Measurements from ENCODE around the gene MPHOSPH9.
"Not testable (repeated sequence)": the region's sequence is repeated elsewhere in the genome, so short reads cannot be mapped to it uniquely, and the experiment has no call there.

MPHOSPH9 gene

GRCh38 chr12:123253641-123254459 lies 20.9 kb upstream of the MPHOSPH9 start:
- DNase-seq = no peak

- DNase-seq = not testable (repeated sequence)
Measured at GRCh38 chr12:123252365-123252764, 19.4 kb upstream of the MPHOSPH9 start.

- no peak for DNase-seq
Measured at GRCh38 chr12:123251403-123252076, 18.6 kb upstream of the MPHOSPH9 start.

GRCh38 chr12:123250471-123251383 lies 17.8 kb upstream of the MPHOSPH9 start:
- DNase-seq = peak; percentile 54 to 78

GRCh38 chr12:123248996-123249741 lies 16.2 kb upstream of the MPHOSPH9 start:
- DNase-seq = not testable (repeated sequence)

- not testable (repeated sequence) for DNase-seq
Measured at GRCh38 chr12:123248129-123248528, 15.2 kb upstream of the MPHOSPH9 start.

- no peak for DNase-seq
Measured at GRCh38 chr12:123245678-123246077, 12.7 kb upstream of the MPHOSPH9 start.

GRCh38 chr12:123243671-123244262 lies 10.8 kb upstream of the MPHOSPH9 start:
- no peak for DNase-seq

GRCh38 chr12:123242116-123242904 lies 9.4 kb upstream of the MPHOSPH9 start:
- DNase-seq = no peak

GRCh38 chr12:123238961-123239360 lies 6.0 kb upstream of the MPHOSPH9 start:
- no peak for DNase-seq

- no peak for DNase-seq
Measured at GRCh38 chr12:123238330-123238682, 5.4 kb upstream of the MPHOSPH9 start.

GRCh38 chr12:123237646-123238329 lies 4.8 kb upstream of the MPHOSPH9 start:
- DNase-seq = peak; percentile 28 to 69

GRCh38 chr12:123233505-123234308 lies 766 bp upstream of the MPHOSPH9 start:
- no peak for DNase-seq

GRCh38 chr12:123232472-123232806 lies 502 bp downstream of the MPHOSPH9 start:
- DNase-seq = no peak

GRCh38 chr12:123231931-123232330 lies 1.0 kb downstream of the MPHOSPH9 start:
- peak; percentile 36 to 37 for DNase-seq

GRCh38 chr12:123229051-123229450 lies 3.9 kb downstream of the MPHOSPH9 start:
- no peak for DNase-seq

- DNase-seq = no peak
Measured at GRCh38 chr12:123227581-123228258, 5.2 kb downstream of the MPHOSPH9 start.

GRCh38 chr12:123225443-123225842 lies 7.5 kb downstream of the MPHOSPH9 start:
- no peak for DNase-seq

GRCh38 chr12:123223241-123223668 lies 9.7 kb downstream of the MPHOSPH9 start:
- DNase-seq = no peak
